ENCODE data around the gene SYPL1. TPM values are rescaled to one million over a fixed set of nuclear protein-coding genes. Genes with fewer than 3 reads are reported as not detected.

Gene SYPL1
- polyA plus RNA-seq, 1 of the 3 experiments (the other 2 are of a cell fraction): 72.4 TPM

DNA sequence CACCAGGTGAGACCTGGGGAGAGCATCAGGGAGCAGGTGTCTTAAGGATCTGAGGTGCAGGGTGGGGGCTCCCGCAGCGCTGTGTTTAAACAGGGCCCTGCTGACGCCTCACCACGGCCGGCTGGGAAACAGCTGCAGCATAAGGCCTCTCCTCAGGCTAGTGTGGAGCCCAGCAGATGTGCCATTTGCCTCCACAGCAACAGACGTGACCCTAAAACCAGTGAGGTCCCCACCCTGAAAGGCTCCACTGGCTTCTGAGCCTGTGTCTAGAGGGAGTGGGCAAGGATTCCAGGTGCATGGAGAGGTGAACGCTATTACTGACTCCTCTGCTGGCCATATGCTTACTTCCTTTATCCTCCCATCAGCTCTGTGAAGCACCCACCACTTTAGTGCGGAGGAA lies 47.8 kb downstream of the SYPL1 start:
- WGBS (ENCODE audit: low lambda C conversion rate): 90% methylated on average over 2 of the region's 8 CpGs
- H3F3A ChIP-seq (replicated peaks; ENCODE audit: insufficient read depth): peaks cover 8% of the 10 kb centered on the region
- H2AFZ ChIP-seq (ENCODE audit: low read depth): no peak overlapping the region; the same call in 1 of the 2 replicates
- no peaks in the 10 kb centered on the region for H4K20me1 ChIP-seq (ENCODE audit: insufficient read depth)
- peak overlapping the region; percentile 75; the same call in 1 of the 2 replicates for H3K4me2 ChIP-seq
- no peaks in the 10 kb centered on the region for H3K9me3 ChIP-seq
- POLR2A ChIA-PET: interaction anchor here (1.0 kb wide), 1 partner anchor 48 kb away, joined by 6 read pairs; the partner anchor contains the start of gene SYPL1
- peak overlapping the region; percentile 87 to 88 for H3K27ac ChIP-seq (ENCODE audit: low read depth in 2 of 2, low read length in 1 of 2)
- CTCF ChIA-PET: interaction anchor here (0.7 to 2.8 kb wide), 5 partner anchors 22 to 112 kb away, joined by 3 to 20 read pairs (median 5); no protein-coding TSS in a partner anchor
- DNase-seq: peak; percentile 35
- no peak overlapping the region for H3K9ac ChIP-seq
- no peaks in the 10 kb centered on the region for H3K79me2 ChIP-seq (ENCODE audit: insufficient read depth)
- H3K4me1 ChIP-seq (ENCODE audit: control insufficient read depth in 1 of 2, insufficient read depth in 2 of 2, low read depth in 1 of 2, low read length in 1 of 2): peaks cover 27 to 57% of the 10 kb centered on the region in 2 experiments
- H3K9me2 ChIP-seq: no peaks in the 10 kb centered on the region
- no peak overlapping the region for H3K4me3 ChIP-seq (ENCODE audit: low read depth in 2 of 2, low read length in 1 of 2)
- H3K36me3 ChIP-seq (replicated peaks in 1 of 2; ENCODE audit: control insufficient read depth in 1 of 2, insufficient read depth in 2 of 2, low read length in 1 of 2): no peaks in the 10 kb centered on the region
- TF ChIP-seq TEAD4 (IDR thresholded peaks at IDR 0.05; ENCODE audit: borderline replicate concordance, insufficient read depth) (no peak), GABPA (IDR thresholded peaks at IDR 0.05; ENCODE audit: low read depth) (no peak), IRF3 (IDR thresholded peaks at IDR 0.05; ENCODE audit: low read depth, low read length) (no peak), RFX5 (IDR thresholded peaks at IDR 0.05; ENCODE audit: low read length) (no peak), MXI1 (IDR thresholded peaks at IDR 0.05; ENCODE audit: low read depth, low read length) (no peak), REST (IDR thresholded peaks at IDR 0.05; ENCODE audit: low read depth, low read length) (no peak), MEF2A (IDR thresholded peaks at IDR 0.05; ENCODE audit: borderline replicate concordance, low read depth) (no peak), TCF12 (IDR thresholded peaks at IDR 0.05) (no peak), USF2 (IDR thresholded peaks at IDR 0.05; ENCODE audit: borderline replicate concordance, low read depth, low read length) (no peak), FOXJ3 (CRISPR knock-in tag; IDR thresholded peaks at IDR 0.05) (no peak), USF1 (IDR thresholded peaks at IDR 0.05; ENCODE audit: borderline replicate concordance, low read depth) (no peak)
- TF ChIP-seq, protein P1, sequence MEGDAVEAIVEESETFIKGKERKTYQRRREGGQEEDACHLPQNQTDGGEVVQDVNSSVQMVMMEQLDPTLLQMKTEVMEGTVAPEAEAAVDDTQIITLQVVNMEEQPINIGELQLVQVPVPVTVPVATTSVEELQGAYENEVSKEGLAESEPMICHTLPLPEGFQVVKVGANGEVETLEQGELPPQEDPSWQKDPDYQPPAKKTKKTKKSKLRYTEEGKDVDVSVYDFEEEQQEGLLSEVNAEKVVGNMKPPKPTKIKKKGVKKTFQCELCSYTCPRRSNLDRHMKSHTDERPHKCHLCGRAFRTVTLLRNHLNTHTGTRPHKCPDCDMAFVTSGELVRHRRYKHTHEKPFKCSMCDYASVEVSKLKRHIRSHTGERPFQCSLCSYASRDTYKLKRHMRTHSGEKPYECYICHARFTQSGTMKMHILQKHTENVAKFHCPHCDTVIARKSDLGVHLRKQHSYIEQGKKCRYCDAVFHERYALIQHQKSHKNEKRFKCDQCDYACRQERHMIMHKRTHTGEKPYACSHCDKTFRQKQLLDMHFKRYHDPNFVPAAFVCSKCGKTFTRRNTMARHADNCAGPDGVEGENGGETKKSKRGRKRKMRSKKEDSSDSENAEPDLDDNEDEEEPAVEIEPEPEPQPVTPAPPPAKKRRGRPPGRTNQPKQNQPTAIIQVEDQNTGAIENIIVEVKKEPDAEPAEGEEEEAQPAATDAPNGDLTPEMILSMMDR (IDR thresholded peaks at IDR 0.05): no peak
- no peaks in the 10 kb centered on the region for H3K27me3 ChIP-seq (ENCODE audit: insufficient read depth)

Measured in SK-N-SH (cell line).